HG02759 (cell line): ENCODE results near the gene CD80.
A peak's percentile ranks its signal among the peaks of the same experiment; 100 is the strongest.
"Not testable (repeated sequence)": the region's sequence is repeated elsewhere in the genome, so short reads cannot be mapped to it uniquely, and the experiment has no call there.

ENCODE experiments used
- ATAC-seq: cut with Tn5 transposase; IDR thresholded peaks from one replicate; pipeline ENCODE4 v1.9.1; 2021; ENCODE audit warnings: mild to moderate bottlenecking, moderate library complexity; ENCODE audit not compliant: unreplicated experiment

The CD80 gene

DNA sequence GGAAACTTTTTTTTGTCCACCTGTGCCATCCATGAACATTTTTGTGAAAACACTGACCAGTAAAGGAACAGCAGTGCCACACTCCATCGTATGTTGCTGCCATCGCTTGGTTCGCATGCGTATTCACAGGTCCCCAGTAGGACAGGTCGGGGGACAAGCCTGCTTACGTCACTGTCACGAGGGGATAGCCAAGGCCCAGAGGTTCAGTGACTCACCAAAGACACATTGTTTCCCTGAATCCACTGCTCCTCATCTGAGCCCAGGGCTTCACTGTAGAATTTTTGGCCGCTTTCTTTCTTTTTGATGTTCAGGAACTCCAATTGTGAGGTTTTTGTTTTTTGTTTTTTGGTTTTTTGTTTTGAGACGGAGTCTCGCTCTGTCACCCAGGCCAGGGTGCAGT, 25.8 kb upstream of the CD80 start:
- no peak for ATAC-seq

GRCh38 chr3:119582178-119582577, 22.8 kb upstream of the CD80 start:
- peak; percentile 37 for ATAC-seq

DNA sequence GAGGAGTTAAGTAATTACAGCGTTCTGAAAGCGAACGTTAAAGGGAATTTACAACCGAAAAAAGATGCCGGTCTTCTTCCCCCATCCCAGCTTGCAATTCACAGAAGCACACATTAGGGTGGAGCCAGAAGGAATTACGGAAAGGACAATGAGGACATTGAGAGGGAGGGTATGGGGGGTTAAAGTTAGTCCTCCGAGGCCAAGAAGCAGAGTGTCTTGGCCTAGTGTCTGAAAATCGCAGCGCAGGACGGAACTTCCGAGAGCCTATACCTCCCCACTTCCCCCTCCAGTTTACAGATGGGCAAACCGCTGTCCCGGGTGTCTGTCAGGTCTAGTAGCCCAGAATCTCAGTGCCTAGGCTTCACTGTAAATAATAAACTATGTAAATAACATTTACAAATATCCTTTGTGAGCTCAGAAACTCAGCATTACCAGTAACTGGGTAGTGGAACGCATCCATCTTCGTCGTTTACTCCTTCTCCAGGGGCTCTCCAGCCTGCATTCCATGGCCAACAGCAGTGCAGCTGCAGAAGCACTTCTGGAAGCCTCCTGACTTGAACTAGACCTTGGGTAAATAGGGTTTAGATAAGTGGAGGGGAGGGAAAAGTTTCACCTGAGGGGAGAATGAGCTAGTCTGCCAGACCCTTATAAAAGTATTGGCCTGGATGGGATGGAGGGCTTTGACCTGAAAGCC, 20.8 kb upstream of the CD80 start:
- ATAC-seq: peak; percentile 75

DNA sequence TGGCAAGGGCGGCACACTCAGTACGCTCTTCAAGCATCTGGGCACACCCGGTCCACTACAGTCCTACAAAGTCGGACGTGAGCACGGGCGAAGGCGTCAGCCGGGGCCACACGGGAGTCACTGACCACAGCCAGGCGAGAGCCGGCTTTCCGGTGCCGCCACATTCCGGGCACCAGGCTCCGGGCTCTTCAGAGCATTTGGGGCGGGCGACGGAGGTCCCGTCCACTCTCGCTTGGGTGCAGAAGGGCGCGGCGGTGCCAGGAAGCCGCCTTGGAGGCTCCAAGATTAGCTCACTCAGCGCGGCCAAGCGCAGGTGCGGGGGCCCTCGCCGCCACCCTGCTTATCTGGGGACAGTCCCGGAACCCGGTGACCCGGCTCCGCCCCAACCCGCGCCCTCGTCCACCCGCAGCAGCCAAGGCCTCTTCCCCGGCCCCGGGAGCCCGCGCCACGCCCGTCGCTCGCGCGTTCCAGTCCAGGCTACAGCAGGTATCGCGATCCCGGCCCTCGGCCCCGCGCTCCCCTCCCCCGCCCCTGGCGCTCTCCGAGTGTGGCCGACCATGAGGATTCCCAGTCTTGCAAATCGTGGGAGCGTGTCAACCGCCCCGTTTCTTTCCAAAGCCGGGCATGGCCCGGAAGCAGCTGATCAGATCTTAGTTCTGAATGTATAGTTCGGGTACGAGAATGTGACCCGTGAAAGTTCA, 20.1 kb upstream of the CD80 start, which contains the start of gene ADPRH:
Gene ADPRH, plus strand, starts transcription at position 127 of the 701 bp plus-strand sequence. CDS start 2,678 bp downstream, outside the sequence.
- ATAC-seq: peak; percentile 71

DNA sequence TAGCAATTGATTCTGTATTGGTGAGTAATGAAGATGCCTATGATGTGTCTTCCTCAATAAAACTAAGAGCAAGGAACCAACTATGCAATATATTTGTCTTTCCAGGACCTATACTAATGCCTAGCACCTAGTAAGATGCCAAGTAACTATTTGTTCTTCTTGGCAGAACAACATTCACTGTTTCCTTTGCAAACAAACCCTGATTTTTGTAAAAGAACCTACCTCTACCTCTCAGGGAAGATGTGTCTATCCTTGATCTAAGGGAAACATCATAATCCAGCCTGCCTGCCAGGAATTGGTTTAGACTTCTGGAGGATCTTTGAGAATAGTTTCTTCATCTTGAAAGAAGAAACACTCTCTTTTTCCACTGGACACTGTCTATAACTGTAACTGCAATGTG, 16.1 kb upstream of the CD80 start:
- no peak for ATAC-seq

DNA sequence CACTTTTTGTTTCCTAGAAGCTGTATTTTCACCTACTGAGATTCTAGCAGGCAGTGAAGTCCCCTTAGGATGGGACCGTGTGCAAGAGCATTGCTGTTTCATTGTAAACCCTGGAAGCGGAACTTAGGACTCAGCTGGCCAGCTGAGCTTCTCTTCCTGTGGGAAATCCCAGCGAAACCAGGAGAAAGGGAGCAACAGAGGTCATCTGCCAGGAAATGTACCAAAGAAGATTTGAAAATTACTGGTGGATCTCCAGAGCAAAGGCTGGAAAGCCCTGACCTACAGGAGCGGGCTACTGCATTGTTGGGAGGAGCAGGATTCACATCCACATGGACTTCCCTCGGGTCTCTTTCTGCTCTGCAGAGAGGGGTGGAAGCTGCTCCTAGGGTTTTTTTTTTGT, 12.3 kb upstream of the CD80 start:
- no peak for ATAC-seq

GRCh38 chr3:119571230-119571629, 11.8 kb upstream of the CD80 start:
- ATAC-seq: no peak

DNA sequence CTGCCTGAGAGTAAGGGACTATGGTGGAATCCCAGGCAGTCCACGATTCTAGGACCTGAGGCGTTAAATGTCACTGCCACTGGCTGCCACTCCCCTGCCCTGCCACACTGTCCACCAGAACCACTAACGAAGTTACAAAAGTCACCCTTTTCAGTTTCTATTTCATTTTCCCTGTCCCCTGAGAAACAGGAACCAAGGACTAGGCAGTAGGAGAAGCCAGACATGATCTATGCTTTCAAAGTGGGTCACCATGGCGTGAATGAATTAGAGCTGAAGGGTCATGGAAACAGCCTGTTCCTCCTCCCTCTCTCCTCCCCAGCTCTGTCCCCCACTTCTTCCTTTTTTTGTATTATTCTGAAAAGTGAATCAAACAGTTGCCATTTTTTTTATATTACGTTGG, 10.8 kb upstream of the CD80 start:
- ATAC-seq: no peak

DNA sequence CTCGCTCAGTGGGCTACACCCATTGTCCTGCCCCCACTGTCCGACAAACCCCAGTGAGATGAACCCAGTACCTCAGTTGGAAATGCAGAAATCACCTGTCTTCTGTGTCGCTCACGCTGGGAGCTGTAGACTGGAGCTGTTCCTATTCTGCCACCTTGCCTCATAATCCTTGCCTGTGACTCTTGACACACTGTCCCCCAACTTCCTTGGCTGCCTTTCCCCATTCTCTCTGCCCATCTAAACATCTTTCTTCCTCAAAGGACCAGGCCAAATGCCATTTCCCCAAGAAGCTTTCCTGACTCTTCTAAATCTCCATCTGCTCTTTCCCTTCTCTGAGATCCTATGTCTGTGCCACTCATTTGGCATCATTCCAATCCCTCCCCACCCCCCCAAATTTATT, 9.7 kb upstream of the CD80 start:
- ATAC-seq: no peak

GRCh38 chr3:119563334-119563733, 3.9 kb upstream of the CD80 start:
- ATAC-seq: not testable (repeated sequence)

DNA sequence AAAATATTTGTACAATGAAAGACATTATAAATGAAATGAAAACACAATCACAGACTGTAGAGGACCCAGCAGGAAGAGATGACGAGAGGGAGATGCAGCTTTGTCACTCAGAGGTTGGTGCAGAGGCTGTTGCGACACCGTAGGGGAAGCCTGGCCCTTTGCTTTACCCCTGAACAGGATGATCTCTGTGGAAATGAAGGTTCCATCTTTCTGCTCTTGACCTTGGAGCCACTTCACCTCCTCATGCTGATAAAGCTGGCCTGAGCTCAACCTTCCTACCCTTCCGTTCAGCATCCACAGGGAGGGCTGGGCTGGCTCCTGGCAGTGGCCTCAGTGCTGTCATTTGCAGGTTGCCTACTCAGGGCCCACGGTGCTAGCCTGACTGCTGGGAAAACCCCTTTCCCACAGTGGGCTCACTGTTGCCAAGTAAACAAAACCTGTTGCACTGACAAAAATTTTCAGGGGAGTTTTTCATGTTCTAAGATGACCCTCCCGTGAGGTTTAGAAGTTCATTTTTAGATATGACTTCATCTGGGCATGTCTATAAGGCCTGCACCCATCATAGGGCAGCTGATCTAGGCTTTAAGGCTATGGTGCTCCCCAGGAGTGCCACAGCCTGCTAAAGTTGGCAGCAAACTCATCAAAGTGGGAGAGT, 3.0 kb upstream of the CD80 start:
- ATAC-seq: peak; percentile 79

- ATAC-seq: no peak
Measured at GRCh38 chr3:119560160-119560559, 746 bp upstream of the CD80 start.

DNA sequence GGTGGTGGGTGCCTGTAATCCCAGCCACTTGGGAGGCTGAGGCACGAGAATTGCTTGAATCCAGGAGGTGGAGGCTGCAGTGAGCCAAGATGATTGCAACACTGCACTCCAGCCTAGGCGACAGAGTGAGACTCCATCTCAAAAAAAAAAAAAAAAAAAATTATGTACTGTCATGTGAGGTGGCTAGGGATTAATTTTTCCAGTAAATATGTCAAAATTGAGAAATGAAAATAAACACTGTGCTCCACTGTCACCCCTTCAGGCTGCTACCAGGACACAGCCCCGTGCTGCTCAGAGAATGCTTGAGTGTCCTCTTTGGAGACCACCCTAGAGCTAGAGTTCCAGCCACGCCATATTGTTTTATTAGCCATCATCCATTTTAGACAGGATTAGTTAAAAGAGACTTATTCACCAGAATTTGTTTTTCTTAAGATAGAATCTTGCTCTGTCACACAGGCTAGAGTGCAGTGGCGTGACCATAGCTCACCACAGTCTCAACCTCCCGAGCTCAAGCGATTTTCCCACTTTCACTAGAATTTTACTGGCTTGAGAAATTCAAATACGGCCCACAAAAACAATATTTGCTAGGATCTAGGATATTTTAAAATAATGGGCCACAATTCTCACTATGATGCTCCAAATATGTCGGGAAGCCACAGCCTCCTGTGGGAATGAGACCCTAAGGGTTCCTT, 642 bp downstream of the CD80 start:
- no peak for ATAC-seq

DNA sequence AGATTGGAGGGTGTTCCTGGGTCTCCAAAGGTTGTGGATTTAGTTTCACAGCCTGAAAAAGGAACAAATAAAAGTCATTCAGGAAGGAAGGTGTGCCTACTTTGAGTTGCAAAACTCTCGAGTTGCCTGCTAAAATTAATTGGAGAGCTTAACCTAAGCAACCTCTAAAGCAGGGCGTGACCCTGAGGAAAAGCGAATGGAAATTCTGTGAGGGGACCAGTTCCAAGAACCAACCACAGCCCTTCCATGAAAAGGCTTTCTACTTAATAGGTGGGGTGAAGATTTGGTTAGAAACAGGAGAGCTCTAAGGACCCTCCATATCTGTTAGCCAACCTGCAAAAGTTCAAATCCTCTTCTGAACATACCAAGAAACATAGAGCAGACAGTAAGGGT, 1.5 kb downstream of the CD80 start:
- no peak for ATAC-seq

DNA sequence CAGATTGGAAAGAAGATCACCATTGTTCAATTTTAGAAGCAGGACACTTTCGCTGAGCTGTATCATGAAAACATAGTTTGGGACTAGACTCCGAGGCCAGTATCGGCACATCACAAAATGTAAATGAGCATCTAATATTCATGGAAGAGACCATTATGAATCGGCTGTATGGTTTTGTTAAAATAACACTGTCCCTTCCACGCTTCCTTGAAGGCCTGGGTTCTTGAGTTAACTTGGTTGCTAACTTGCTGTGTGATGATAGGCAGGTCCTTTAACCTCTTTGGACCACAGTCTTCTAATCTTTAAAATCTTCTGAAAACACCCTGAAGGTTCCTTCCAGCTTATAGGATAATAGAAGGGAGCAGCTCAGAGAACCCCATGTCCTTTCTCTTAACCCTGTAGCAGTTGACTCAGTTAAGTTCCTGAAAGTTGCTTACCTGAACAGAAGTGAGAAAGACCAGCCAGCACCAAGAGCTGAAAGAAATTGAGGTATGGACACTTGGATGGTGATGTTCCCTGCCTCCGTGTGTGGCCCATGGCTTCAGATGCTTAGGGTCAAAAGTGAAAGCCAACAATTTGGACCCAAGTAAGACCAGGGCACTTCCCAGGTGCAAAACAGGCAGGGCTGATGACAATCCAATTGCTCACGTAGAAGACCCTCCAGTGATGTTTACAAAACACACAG, 2.1 kb downstream of the CD80 start:
- no peak for ATAC-seq

- no peak for ATAC-seq
Measured at GRCh38 chr3:119555929-119556328, 3.5 kb downstream of the CD80 start.

DNA sequence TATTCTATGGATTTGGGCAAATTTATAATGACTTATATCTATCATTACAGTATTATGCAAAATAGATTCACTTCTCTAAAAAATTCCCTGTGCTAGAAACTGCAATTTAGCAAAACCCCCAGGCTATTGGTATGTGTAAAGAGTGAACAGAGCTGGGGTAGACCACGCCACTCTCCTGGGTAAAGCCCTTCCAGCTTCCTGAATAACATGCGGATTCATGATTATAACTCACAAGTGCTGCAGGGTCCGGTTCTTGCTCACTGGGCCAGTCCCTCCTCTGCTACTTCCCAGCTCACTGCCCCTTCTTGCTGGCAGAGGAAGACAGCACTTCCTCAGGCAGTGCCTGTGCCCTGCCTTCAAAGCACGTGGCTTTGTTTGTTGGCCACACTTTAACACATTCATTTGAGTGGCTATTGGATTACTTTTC, 4.1 kb downstream of the CD80 start:
- no peak for ATAC-seq

- no peak for ATAC-seq
Measured at GRCh38 chr3:119553823-119554415, 5.5 kb downstream of the CD80 start.

- ATAC-seq: not testable (repeated sequence)
Measured at GRCh38 chr3:119552928-119553327, 6.5 kb downstream of the CD80 start.

GRCh38 chr3:119551598-119551997, 7.8 kb downstream of the CD80 start:
- ATAC-seq: peak; percentile 20
